Skin epidermis (tissue), 12 donors: ENCODE data around the gene RNASE11.

Source experiments
- H3K27ac ChIP-seq, 21 experiments: fragments of 200-600 bp; sonication (generic) in 11 of 21; one replicate each; pipeline ENCODE4 v1.5.0; 2020; ENCODE audit warnings: mild to moderate bottlenecking in 3 of 21, inconsistent platforms in 2 of 21, moderate library complexity in 2 of 21
- H3K4me3 ChIP-seq, 7 experiments: fragments of 200-600 bp; sonication (generic) in 2 of 7; one replicate each; pipeline ENCODE4 v1.5.0; 2020; ENCODE audit warnings: inconsistent platforms in 2 of 7, mild to moderate bottlenecking in 2 of 7, moderate library complexity in 1 of 7

RNASE11 gene

GRCh38 chr14:20550926-20551325 is 36.9 kb downstream of the RNASE11 start:
- Histone ChIP-seq H3K27ac (no peak overlapping the region), H3K4me3 (no peak overlapping the region)

GRCh38 chr14:20548414-20549158 is 39.2 kb downstream of the RNASE11 start:
- Histone ChIP-seq H3K27ac (no peak overlapping the region), H3K4me3 (no peak overlapping the region)

GRCh38 chr14:20546877-20547276 is 40.9 kb downstream of the RNASE11 start:
- Histone ChIP-seq H3K27ac (no peak overlapping the region), H3K4me3 (no peak overlapping the region)

GRCh38 chr14:20539906-20540305 is 47.9 kb downstream of the RNASE11 start:
- H3K4me3 ChIP-seq = no peak overlapping the region
- no peak overlapping the region for H3K27ac ChIP-seq
